GM23338 (cell line): ENCODE results near the gene HGFAC. TPM values are rescaled to one million over a fixed set of nuclear protein-coding genes. Genes with fewer than 3 reads are reported as not detected.

Experiments used
- ATAC-seq: fragments of 200-7000 bp; cut with Tn5 transposase; 3 replicates; pipeline ENCODE4 v1.9.1; 2020
- DNase-seq: peaks from one replicate; pipeline ENCODE4 v3.0.0-alpha.2; 2015; ENCODE audit warnings: low spot score
- H2AFZ ChIP-seq: fragments of 200-600 bp; sonication (generic); 2 replicates; pipeline ENCODE4 v1.8.0; 2016; ENCODE audit warnings: antibody characterized with exemption, mild to moderate bottlenecking, moderate library complexity
- H3F3A ChIP-seq: fragments of 200-600 bp; sonication (generic); replicated peaks from 2 replicates; pipeline ENCODE4 v1.8.0; 2017; ENCODE audit warnings: antibody characterized with exemption, mixed run types, low read depth
- H3K27ac ChIP-seq: fragments of 200-600 bp; sonication (generic); 2 replicates; pipeline ENCODE4 v1.6.1; 2016; ENCODE audit warnings: low read depth
- H3K27me3 ChIP-seq: fragments of 200-600 bp; sonication (generic); 2 replicates; pipeline ENCODE4 v1.8.0; 2016; ENCODE audit warnings: mild to moderate bottlenecking, mixed run types, moderate library complexity; ENCODE audit not compliant: insufficient read depth
- H3K36me3 ChIP-seq: fragments of 200-600 bp; sonication (generic); 2 replicates; pipeline ENCODE4 v1.8.0; 2016; ENCODE audit warnings: mild to moderate bottlenecking; ENCODE audit not compliant: insufficient read depth
- H3K4me1 ChIP-seq: fragments of 200-600 bp; sonication (generic); 2 replicates; pipeline ENCODE4 v1.8.0; 2016; ENCODE audit warnings: mild to moderate bottlenecking, moderate library complexity; ENCODE audit not compliant: insufficient read depth
- H3K4me2 ChIP-seq: fragments of 200-600 bp; sonication (generic); 2 replicates; pipeline ENCODE4 v1.7.1; 2017; ENCODE audit warnings: mixed run types
- H3K4me3 ChIP-seq: fragments of 200-600 bp; sonication (generic); 2 replicates; pipeline ENCODE4 v1.6.1; 2016; ENCODE audit warnings: mixed run types
- H3K79me2 ChIP-seq: fragments of 200-600 bp; sonication (generic); replicated peaks from 2 replicates; pipeline ENCODE4 v1.8.0; 2017; ENCODE audit warnings: mild to moderate bottlenecking; ENCODE audit not compliant: insufficient read depth
- H3K9me2 ChIP-seq: fragments of 200-600 bp; sonication (generic); 2 replicates; pipeline ENCODE4 v1.8.0; 2017; ENCODE audit not compliant: insufficient read depth
- H4K20me1 ChIP-seq: fragments of 200-600 bp; sonication (generic); replicated peaks from 2 replicates; pipeline ENCODE4 v1.8.0; 2017; ENCODE audit warnings: mild to moderate bottlenecking; ENCODE audit not compliant: insufficient read depth
- H3K27ac Mint-ChIP-seq: 2 replicates; pipeline ENCODE4 v1.8.0; 2020; ENCODE audit warnings: inconsistent platforms, mild to moderate bottlenecking, moderate library complexity, mixed read lengths
- H3K27me3 Mint-ChIP-seq: 3 replicates; pipeline ENCODE4 v1.8.0; 2022; ENCODE audit warnings: low read depth, mild to moderate bottlenecking, moderate library complexity, mixed read lengths, inconsistent platforms; ENCODE audit not compliant: insufficient read depth, poor library complexity
- H3K36me3 Mint-ChIP-seq: 3 replicates; pipeline ENCODE4 v1.8.0; 2021; ENCODE audit warnings: low read depth, mild to moderate bottlenecking, inconsistent platforms, moderate library complexity, mixed read lengths
- H3K4me1 Mint-ChIP-seq: 3 replicates; pipeline ENCODE4 v1.8.0; 2020; ENCODE audit warnings: mild to moderate bottlenecking, inconsistent platforms, mixed read lengths
- H3K4me3 Mint-ChIP-seq: 3 replicates; pipeline ENCODE4 v1.8.0; 2021; ENCODE audit warnings: moderate library complexity, mild to moderate bottlenecking, inconsistent platforms, mixed read lengths
- H3K9me3 Mint-ChIP-seq: 3 replicates; pipeline ENCODE4 v1.8.0; 2020; ENCODE audit warnings: moderate library complexity, mild to moderate bottlenecking, inconsistent platforms, mixed read lengths
- CREB1 ChIP-seq: fragments of 250-450 bp; sonication (Bioruptor Pico); IDR thresholded peaks from 2 replicates; pipeline ENCODE4 v1.5.0; 2020; ENCODE audit warnings: low read depth, mild to moderate bottlenecking, moderate library complexity
- CTCF ChIP-seq, 2 experiments: fragments of 200-600 bp in 1 of 2; sonication (generic) in 1 of 2; conservative IDR thresholded peaks; 2 replicates each; pipeline versions ENCODE4 v1.5.1 to v1.6.1; 2016 to 2017; ENCODE audit warnings: antibody characterized with exemption in 2 of 2, low read depth in 2 of 2, mild to moderate bottlenecking in 2 of 2, moderate library complexity in 1 of 2
- EZH2 ChIP-seq: fragments of 200-600 bp; sonication (generic); IDR thresholded peaks from one replicate; pipeline ENCODE4 v1.8.0; 2017; ENCODE audit warnings: antibody characterized with exemption, mild to moderate bottlenecking, low read depth; ENCODE audit not compliant: unreplicated experiment
- EZH2phosphoT487 ChIP-seq: fragments of 200-600 bp; sonication (generic); IDR thresholded peaks from one replicate; pipeline ENCODE4 v1.8.1; 2018; ENCODE audit warnings: antibody characterized with exemption; ENCODE audit not compliant: unreplicated experiment
- JUNB ChIP-seq: IDR thresholded peaks from one replicate; pipeline ENCODE4 v1.6.1; 2016; ENCODE audit warnings: antibody characterized with exemption; ENCODE audit not compliant: unreplicated experiment
- NANOG ChIP-seq: IDR thresholded peaks from 2 replicates; pipeline ENCODE4 v1.6.1; 2016; ENCODE audit warnings: antibody characterized with exemption, borderline replicate concordance
- POLR2AphosphoS5 ChIP-seq: IDR thresholded peaks from 2 replicates; pipeline ENCODE4 v1.6.1; 2016; ENCODE audit warnings: antibody characterized with exemption, low read depth
- STAT1 ChIP-seq: IDR thresholded peaks from one replicate; pipeline ENCODE4 v1.6.1; 2016; ENCODE audit warnings: antibody characterized with exemption; ENCODE audit not compliant: unreplicated experiment
- ZNF114 ChIP-seq: fragments of 250-450 bp; sonication (Bioruptor Pico); IDR thresholded peaks from 2 replicates; pipeline ENCODE4 v1.5.0; 2020; ENCODE audit warnings: mild to moderate bottlenecking, moderate library complexity
- ZNF331 ChIP-seq: fragments of 250-450 bp; sonication (Bioruptor Pico); IDR thresholded peaks from 2 replicates; pipeline ENCODE4 v1.5.0; 2020; ENCODE audit warnings: low read depth, mild to moderate bottlenecking, moderate library complexity
- ZNF462 ChIP-seq: fragments of 250-450 bp; sonication (Bioruptor Pico); IDR thresholded peaks from 2 replicates; pipeline ENCODE4 v1.5.0; 2020; ENCODE audit warnings: mild to moderate bottlenecking, moderate library complexity
- polyA plus RNA-seq: library from polyadenylated mRNA; unstranded; fragments of >200 nt; fragmentation: Nextera tagmentation; extraction: Ambion mirVana; gene quantifications from 2 replicates; pipeline ENCODE4 v1.2.1, GENCODE V29; 2016
- total RNA-seq: library from RNA; depleted of rRNA; stranded (reverse); fragments of >200 nt; shearing (Covaris generic); gene quantifications from 2 replicates; pipeline ENCODE4 v1.2.3, GENCODE V29; 2014
- TF ChIP-seq, protein P1 (sequence below): IDR thresholded peaks from 2 replicates; pipeline ENCODE4 v1.6.1; 2016; ENCODE audit warnings: antibody characterized with exemption
- TF ChIP-seq, protein P2 (sequence below): IDR thresholded peaks from one replicate; pipeline ENCODE4 v1.6.1; 2018; ENCODE audit warnings: antibody characterized with exemption; ENCODE audit not compliant: unreplicated experiment

HGFAC gene
- total and polyA plus RNA-seq, 2 experiments from 2014 or later = 0.94 TPM; not detected in 1

- H3K27me3 Mint-ChIP-seq = peaks cover 9% of the 10 kb centered on the region
- peaks cover 14% of the 10 kb centered on the region for H3K9me3 Mint-ChIP-seq
These were observed 8.1 kb downstream of the HGFAC start for GRCh38 chr4:3449574-3450534.

More at GRCh38 chr4:3449574-3450534, 8.1 kb downstream of the HGFAC start:
- H3K4me1 ChIP-seq = no peaks in the 10 kb centered on the region
- no peaks in the 10 kb centered on the region for H3F3A ChIP-seq
- no peaks in the 10 kb centered on the region for H4K20me1 ChIP-seq
- H3K9me2 ChIP-seq = no peaks in the 10 kb centered on the region
- no peak for DNase-seq
- H3K27ac ChIP-seq = no peak overlapping the region
- TF ChIP-seq NANOG = no peak
- TF ChIP-seq ZNF331 (CRISPR knock-in tag) = no peak
- TF ChIP-seq ZNF114 (CRISPR knock-in tag) = no peak
- TF ChIP-seq, protein P1, sequence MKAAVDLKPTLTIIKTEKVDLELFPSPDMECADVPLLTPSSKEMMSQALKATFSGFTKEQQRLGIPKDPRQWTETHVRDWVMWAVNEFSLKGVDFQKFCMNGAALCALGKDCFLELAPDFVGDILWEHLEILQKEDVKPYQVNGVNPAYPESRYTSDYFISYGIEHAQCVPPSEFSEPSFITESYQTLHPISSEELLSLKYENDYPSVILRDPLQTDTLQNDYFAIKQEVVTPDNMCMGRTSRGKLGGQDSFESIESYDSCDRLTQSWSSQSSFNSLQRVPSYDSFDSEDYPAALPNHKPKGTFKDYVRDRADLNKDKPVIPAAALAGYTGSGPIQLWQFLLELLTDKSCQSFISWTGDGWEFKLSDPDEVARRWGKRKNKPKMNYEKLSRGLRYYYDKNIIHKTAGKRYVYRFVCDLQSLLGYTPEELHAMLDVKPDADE = no peak
- no peak for TF ChIP-seq EZH2phosphoT487
- TF ChIP-seq, protein P2, sequence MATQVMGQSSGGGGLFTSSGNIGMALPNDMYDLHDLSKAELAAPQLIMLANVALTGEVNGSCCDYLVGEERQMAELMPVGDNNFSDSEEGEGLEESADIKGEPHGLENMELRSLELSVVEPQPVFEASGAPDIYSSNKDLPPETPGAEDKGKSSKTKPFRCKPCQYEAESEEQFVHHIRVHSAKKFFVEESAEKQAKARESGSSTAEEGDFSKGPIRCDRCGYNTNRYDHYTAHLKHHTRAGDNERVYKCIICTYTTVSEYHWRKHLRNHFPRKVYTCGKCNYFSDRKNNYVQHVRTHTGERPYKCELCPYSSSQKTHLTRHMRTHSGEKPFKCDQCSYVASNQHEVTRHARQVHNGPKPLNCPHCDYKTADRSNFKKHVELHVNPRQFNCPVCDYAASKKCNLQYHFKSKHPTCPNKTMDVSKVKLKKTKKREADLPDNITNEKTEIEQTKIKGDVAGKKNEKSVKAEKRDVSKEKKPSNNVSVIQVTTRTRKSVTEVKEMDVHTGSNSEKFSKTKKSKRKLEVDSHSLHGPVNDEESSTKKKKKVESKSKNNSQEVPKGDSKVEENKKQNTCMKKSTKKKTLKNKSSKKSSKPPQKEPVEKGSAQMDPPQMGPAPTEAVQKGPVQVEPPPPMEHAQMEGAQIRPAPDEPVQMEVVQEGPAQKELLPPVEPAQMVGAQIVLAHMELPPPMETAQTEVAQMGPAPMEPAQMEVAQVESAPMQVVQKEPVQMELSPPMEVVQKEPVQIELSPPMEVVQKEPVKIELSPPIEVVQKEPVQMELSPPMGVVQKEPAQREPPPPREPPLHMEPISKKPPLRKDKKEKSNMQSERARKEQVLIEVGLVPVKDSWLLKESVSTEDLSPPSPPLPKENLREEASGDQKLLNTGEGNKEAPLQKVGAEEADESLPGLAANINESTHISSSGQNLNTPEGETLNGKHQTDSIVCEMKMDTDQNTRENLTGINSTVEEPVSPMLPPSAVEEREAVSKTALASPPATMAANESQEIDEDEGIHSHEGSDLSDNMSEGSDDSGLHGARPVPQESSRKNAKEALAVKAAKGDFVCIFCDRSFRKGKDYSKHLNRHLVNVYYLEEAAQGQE = no peak
- no peak for TF ChIP-seq CTCF (conservative IDR thresholded peaks at IDR 0.05; ENCODE audit: low read depth in 2 of 2)
- TF ChIP-seq EZH2 = no peak
- no peak for TF ChIP-seq CREB1 (CRISPR knock-in tag)
- no peak for TF ChIP-seq JUNB
- no peak for TF ChIP-seq POLR2AphosphoS5
- no peak for TF ChIP-seq STAT1
- no peak for TF ChIP-seq ZNF462
- H3K79me2 ChIP-seq = no peaks in the 10 kb centered on the region
- H2AFZ ChIP-seq = no peak overlapping the region
- no peak for ATAC-seq
- no peaks in the 10 kb centered on the region for H3K36me3 ChIP-seq
- H3K27me3 ChIP-seq = peaks cover 25% of the 10 kb centered on the region
- Mint-ChIP-seq H3K36me3 (no peaks in the 10 kb centered on the region), H3K4me1 (no peaks in the 10 kb centered on the region), H3K27ac (no peak overlapping the region), H3K4me3 (no peak overlapping the region)
- no peak overlapping the region for H3K4me2 ChIP-seq
- no peak overlapping the region for H3K4me3 ChIP-seq
